ENCODE results near the gene UTP18. TPM values are rescaled to one million over a fixed set of nuclear protein-coding genes. Genes with fewer than 3 reads are reported as not detected.

UTP18 gene
- total and polyA plus RNA-seq, 2 of the 8 experiments (the other 6 are each of a cell fraction or from before 2014, with no cell fraction given), result 17.9 to 85.7 TPM

DNA sequence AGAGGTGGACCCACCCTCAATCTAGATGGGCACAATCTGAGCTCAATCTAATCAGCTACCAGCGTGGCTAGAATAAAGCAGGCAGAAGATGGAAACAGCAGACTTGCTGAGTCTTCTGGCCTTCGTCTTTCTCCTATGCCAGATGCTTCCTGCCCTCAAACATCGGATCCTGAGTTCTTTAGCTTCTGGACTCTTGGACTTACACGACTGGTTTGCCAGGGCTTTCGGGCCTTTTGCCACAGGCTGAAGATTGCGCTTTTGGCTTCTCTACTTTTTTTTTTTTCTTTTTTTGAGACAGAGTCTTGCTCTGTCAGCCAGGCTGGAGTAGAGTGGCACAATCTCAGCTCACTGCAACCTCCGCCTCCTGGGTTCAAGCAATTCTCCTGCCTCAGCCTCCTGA, 65.1 kb downstream of the UTP18 start:
- H3K79me1 ChIP-seq (ENCODE audit: low read depth, low read length), result no peaks in the 10 kb centered on the region
- no peak for TF ChIP-seq CBX5 (IDR thresholded peaks at IDR 0.05; ENCODE audit: low read depth, low read length)
- no peak for TF ChIP-seq EZH2 (IDR thresholded peaks at IDR 0.05; ENCODE audit: low read depth, low read length, severe bottlenecking)
- TF ChIP-seq SP2 (IDR thresholded peaks at IDR 0.05; ENCODE audit: low read length), result no peak
- no peak for TF ChIP-seq FOSL1 (IDR thresholded peaks at IDR 0.05; ENCODE audit: insufficient read depth, low read depth, low read length)
- no peak for TF ChIP-seq ASH2L (IDR thresholded peaks at IDR 0.05; ENCODE audit: low read length)
- TF ChIP-seq JUND (IDR thresholded peaks at IDR 0.05; ENCODE audit: low read length), result no peak
- no peak for TF ChIP-seq RBBP5 (IDR thresholded peaks at IDR 0.05; ENCODE audit: borderline replicate concordance, low read depth, low read length)
- no peak for TF ChIP-seq TAF1 (IDR thresholded peaks at IDR 0.05; ENCODE audit: low read depth, low read length)
- no peak for TF ChIP-seq BRCA1 (IDR thresholded peaks at IDR 0.05; ENCODE audit: low read depth, low read length)
- TF ChIP-seq, protein P1, sequence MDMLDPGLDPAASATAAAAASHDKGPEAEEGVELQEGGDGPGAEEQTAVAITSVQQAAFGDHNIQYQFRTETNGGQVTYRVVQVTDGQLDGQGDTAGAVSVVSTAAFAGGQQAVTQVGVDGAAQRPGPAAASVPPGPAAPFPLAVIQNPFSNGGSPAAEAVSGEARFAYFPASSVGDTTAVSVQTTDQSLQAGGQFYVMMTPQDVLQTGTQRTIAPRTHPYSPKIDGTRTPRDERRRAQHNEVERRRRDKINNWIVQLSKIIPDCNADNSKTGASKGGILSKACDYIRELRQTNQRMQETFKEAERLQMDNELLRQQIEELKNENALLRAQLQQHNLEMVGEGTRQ (IDR thresholded peaks at IDR 0.05; ENCODE audit: low read length), result no peak
- no peaks in the 10 kb centered on the region for H3K23me2 ChIP-seq (ENCODE audit: low read depth, low read length)
- H3K4me2 ChIP-seq (ENCODE audit: insufficient read depth in 1 of 2, low read depth in 2 of 2, low read length in 2 of 2), result no peak overlapping the region
- no peak overlapping the region for H3K9ac ChIP-seq (replicated peaks in 1 of 4; ENCODE audit: extremely low read depth in 1 of 4, low read depth in 3 of 4, low read length in 3 of 4)
- no peak overlapping the region for H3K18ac ChIP-seq (ENCODE audit: extremely low read depth, low read length)
- no peak overlapping the region for H3K23ac ChIP-seq (ENCODE audit: insufficient read length)
- H3K4me3 ChIP-seq (ENCODE audit: extremely low read depth in 1 of 4, insufficient read depth in 2 of 4, low read depth in 3 of 4, low read length in 4 of 4), result no peak overlapping the region
- H2BK12ac ChIP-seq (ENCODE audit: low read depth, low read length), result no peak overlapping the region
- no peak for FAIRE-seq
- no peak overlapping the region for H2BK15ac ChIP-seq (ENCODE audit: low read length)
- 92% methylated on average over 6 of the region's 7 CpGs; no CpG with 5 or more reads in 1 of the 2 experiments for WGBS, 2 experiments (ENCODE audit: extremely low coverage in 1 of 2, insufficient coverage in 1 of 2, insufficient read length in 1 of 2, insufficient replicate concordance in 2 of 2, low coverage in 1 of 2, low lambda C conversion rate in 2 of 2, missing lambda C conversion rate in 1 of 2)
- H3K14ac ChIP-seq (ENCODE audit: insufficient read length), result no peak overlapping the region
- H4K5ac ChIP-seq (ENCODE audit: insufficient read length, low read depth, low read length), result no peak overlapping the region
- no peak overlapping the region for H2AK5ac ChIP-seq (ENCODE audit: low read depth, low read length)
- no peaks in the 10 kb centered on the region for H3K79me2 ChIP-seq (ENCODE audit: control insufficient read depth in 1 of 2, insufficient read depth in 2 of 2, low read length in 2 of 2)
- no peak overlapping the region for H3K56ac ChIP-seq (replicated peaks; ENCODE audit: insufficient read length, low read depth, low read length)
- POLR2A ChIA-PET (ENCODE audit: partially characterized antibody), result no interaction called here
- no peaks in the 10 kb centered on the region for H3K27me3 ChIP-seq (replicated peaks in 1 of 4; ENCODE audit: control insufficient read depth in 3 of 4, extremely low read depth in 1 of 4, insufficient read depth in 3 of 4, low read length in 3 of 4)
- DNase-seq (ENCODE audit: low read depth in 1 of 2, low spot score in 2 of 2), result no peak
- peaks cover 0 to 2% (median 0%) of the 10 kb centered on the region in 4 experiments; a peak in 2 of 7 replicates for H3K4me1 ChIP-seq (replicated peaks in 1 of 4; ENCODE audit: control insufficient read depth in 3 of 4, insufficient read depth in 4 of 4, low read length in 3 of 4)
- H3K27ac ChIP-seq (ENCODE audit: low read depth, low read length), result no peak overlapping the region
- CTCF ChIA-PET (ENCODE audit: partially characterized antibody), result interaction anchor here (0.6 to 1.6 kb wide), 5 partner anchors 37 to 375 kb away, joined by 3 to 9 read pairs (median 3); no protein-coding TSS in a partner anchor
- no peaks in the 10 kb centered on the region for H4K20me1 ChIP-seq (replicated peaks in 1 of 2; ENCODE audit: control insufficient read depth in 1 of 2, insufficient read depth in 2 of 2, low read length in 2 of 2)
- H3K36me3 ChIP-seq (ENCODE audit: control insufficient read depth in 2 of 4, insufficient read depth in 4 of 4, low read length in 3 of 4), result no peaks in the 10 kb centered on the region
- no peak overlapping the region for H3K4ac ChIP-seq (replicated peaks; ENCODE audit: insufficient read length, low read depth, low read length)
- H3K9me3 ChIP-seq (ENCODE audit: insufficient read depth in 2 of 2, low read depth in 1 of 2, low read length in 1 of 2), result no peaks in the 10 kb centered on the region
- H2BK5ac ChIP-seq (ENCODE audit: low read depth, low read length), result no peak overlapping the region
- H2BK120ac ChIP-seq (replicated peaks; ENCODE audit: low read depth, low read length), result no peak overlapping the region
- no peak overlapping the region for H4K8ac ChIP-seq (ENCODE audit: extremely low read depth, insufficient read depth, low read length)
- no peak overlapping the region for H4K91ac ChIP-seq (replicated peaks; ENCODE audit: insufficient read length, low read length)
- H2BK20ac ChIP-seq (ENCODE audit: low read length), result no peak overlapping the region
- no peak overlapping the region for H2AFZ ChIP-seq (ENCODE audit: low read length)
